HepG2 (cell line): ENCODE results near the gene CDR2L. TPM values are rescaled to one million over a fixed set of nuclear protein-coding genes. Genes with fewer than 3 reads are reported as not detected.

ENCODE experiments used
- AHR ChIP-seq: IDR thresholded peaks from 2 replicates; pipeline ENCODE4 v1.6.1; 2018; ENCODE audit warnings: missing genetic modification reagents, missing compliant biosample characterization
- ATF6 ChIP-seq: sonication (generic); formaldehyde crosslinking; conservative IDR thresholded peaks from 2 replicates; pipeline ENCODE4 v1.4.0; 2020; ENCODE audit warnings: missing genetic modification reagents
- EEA1 ChIP-seq: sonication (generic); formaldehyde crosslinking; IDR thresholded peaks from 2 replicates; pipeline ENCODE4 v1.5.1; 2020; ENCODE audit warnings: mild to moderate bottlenecking, missing genetic modification reagents, borderline replicate concordance
- HNRNPK ChIP-seq: fragments of 200-400 bp; formaldehyde crosslinking; IDR thresholded peaks from 2 replicates; pipeline ENCODE4 v1.6.1; 2018; ENCODE audit warnings: low read length, low read depth, moderate library complexity, mild to moderate bottlenecking; ENCODE audit not compliant: poor library complexity, severe bottlenecking
- KLF13 ChIP-seq: sonication (generic); formaldehyde crosslinking; IDR thresholded peaks from 2 replicates; pipeline ENCODE4 v1.4.0; 2020; ENCODE audit warnings: mild to moderate bottlenecking, missing genetic modification reagents
- KLF9 ChIP-seq: IDR thresholded peaks from 2 replicates; pipeline ENCODE4 v1.6.1; 2016; ENCODE audit warnings: low read depth
- NR1H2 ChIP-seq: sonication (generic); formaldehyde crosslinking; IDR thresholded peaks from 2 replicates; pipeline ENCODE4 v1.8.1; 2022; ENCODE audit warnings: low read depth, missing genetic modification reagents, borderline replicate concordance
- PAX8 ChIP-seq: sonication (generic); formaldehyde crosslinking; IDR thresholded peaks from 2 replicates; pipeline ENCODE4 v1.8.0; 2022; ENCODE audit warnings: mild to moderate bottlenecking, missing genetic modification reagents, borderline replicate concordance
- RXRA ChIP-seq: sonication (generic); formaldehyde crosslinking; IDR thresholded peaks from 2 replicates; pipeline ENCODE4 v1.5.1; 2020; ENCODE audit warnings: missing genetic modification reagents
- SAP130 ChIP-seq: IDR thresholded peaks from 2 replicates; pipeline ENCODE4 v1.6.1; 2016; ENCODE audit warnings: low read depth
- SUZ12 ChIP-seq: fragments of 150-350 bp; IDR thresholded peaks from 2 replicates; pipeline ENCODE4 v1.6.1; 2014; ENCODE audit warnings: low read depth, low read length
- ZHX1 ChIP-seq: sonication (generic); formaldehyde crosslinking; IDR thresholded peaks from 2 replicates; pipeline ENCODE4 v1.8.1; 2022; ENCODE audit warnings: low read depth, mild to moderate bottlenecking, missing genetic modification reagents
- ZNF101 ChIP-seq: sonication (generic); formaldehyde crosslinking; IDR thresholded peaks from 2 replicates; pipeline ENCODE4 v1.4.0; 2020; ENCODE audit warnings: mild to moderate bottlenecking, low read depth, missing genetic modification reagents, borderline replicate concordance
- ZNF850 ChIP-seq: sonication (generic); formaldehyde crosslinking; conservative IDR thresholded peaks from 2 replicates; pipeline ENCODE4 v1.9.0; 2021; ENCODE audit warnings: mild to moderate bottlenecking, missing genetic modification reagents
- polyA plus RNA-seq, 8 experiments: library from polyadenylated mRNA; depleted of rRNA in 3 of 8; stranded (reverse) in 7 of 8; unstranded in 1 of 8; fragments of >200 nt; fragmentation: Illumina TruSeq in 4 of 8; extraction: Trizol in 4 of 8; gene quantifications; 2 replicates each; pipeline versions ENCODE4 v1.2.1 to v1.2.3, GENCODE V29; 2011 to 2016; ENCODE audit warnings: low read depth in 4 of 8, missing spikeins in 1 of 8, mixed read lengths in 1 of 8; ENCODE audit not compliant: insufficient read depth in 1 of 8
- total RNA-seq, 5 experiments: library from RNA; depleted of rRNA; stranded (reverse); fragments of >200 nt; fragmentation: Illumina TruSeq; extraction: Trizol; gene quantifications; 2 replicates each; pipeline ENCODE4 v1.2.3, GENCODE V29; 2016; ENCODE audit warnings: low read depth in 1 of 5
- TF ChIP-seq, protein P1 (sequence below): sonication (generic); formaldehyde crosslinking; IDR thresholded peaks from 2 replicates; pipeline ENCODE4 v1.8.0; 2022; ENCODE audit warnings: mild to moderate bottlenecking, missing genetic modification reagents, moderate library complexity
- TF ChIP-seq, protein P2 (sequence below): sonication (generic); formaldehyde crosslinking; conservative IDR thresholded peaks from 2 replicates; pipeline ENCODE4 v1.4.0; 2020; ENCODE audit warnings: missing genetic modification reagents
- TF ChIP-seq, protein P3 (sequence below): sonication (generic); formaldehyde crosslinking; IDR thresholded peaks from 2 replicates; pipeline ENCODE4 v1.5.0; 2020; ENCODE audit warnings: mild to moderate bottlenecking, missing genetic modification reagents
- TF ChIP-seq, protein P4 (sequence below): sonication (generic); formaldehyde crosslinking; conservative IDR thresholded peaks from 2 replicates; pipeline ENCODE4 v1.8.0; 2022; ENCODE audit warnings: low read depth, missing genetic modification reagents

The CDR2L gene
- total and polyA plus RNA-seq, 2 of the 13 experiments (the other 11 are each of a cell fraction or from before 2014, with no cell fraction given): 1.9 to 2.1 TPM

GRCh38 chr17:75012346-75013091, 25.1 kb downstream of the CDR2L start, which contains the start of gene MRPL58 (continued):
- TF ChIP-seq, protein P1, sequence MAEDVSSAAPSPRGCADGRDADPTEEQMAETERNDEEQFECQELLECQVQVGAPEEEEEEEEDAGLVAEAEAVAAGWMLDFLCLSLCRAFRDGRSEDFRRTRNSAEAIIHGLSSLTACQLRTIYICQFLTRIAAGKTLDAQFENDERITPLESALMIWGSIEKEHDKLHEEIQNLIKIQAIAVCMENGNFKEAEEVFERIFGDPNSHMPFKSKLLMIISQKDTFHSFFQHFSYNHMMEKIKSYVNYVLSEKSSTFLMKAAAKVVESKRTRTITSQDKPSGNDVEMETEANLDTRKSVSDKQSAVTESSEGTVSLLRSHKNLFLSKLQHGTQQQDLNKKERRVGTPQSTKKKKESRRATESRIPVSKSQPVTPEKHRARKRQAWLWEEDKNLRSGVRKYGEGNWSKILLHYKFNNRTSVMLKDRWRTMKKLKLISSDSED (CRISPR knock-in tag): peak; percentile 90; the same call in 1 of the 2 replicates
- peak; percentile 94; the same call in 1 of the 2 replicates for TF ChIP-seq EEA1 (CRISPR knock-in tag)
- TF ChIP-seq PAX8: peak; percentile 80
- TF ChIP-seq, protein P2, sequence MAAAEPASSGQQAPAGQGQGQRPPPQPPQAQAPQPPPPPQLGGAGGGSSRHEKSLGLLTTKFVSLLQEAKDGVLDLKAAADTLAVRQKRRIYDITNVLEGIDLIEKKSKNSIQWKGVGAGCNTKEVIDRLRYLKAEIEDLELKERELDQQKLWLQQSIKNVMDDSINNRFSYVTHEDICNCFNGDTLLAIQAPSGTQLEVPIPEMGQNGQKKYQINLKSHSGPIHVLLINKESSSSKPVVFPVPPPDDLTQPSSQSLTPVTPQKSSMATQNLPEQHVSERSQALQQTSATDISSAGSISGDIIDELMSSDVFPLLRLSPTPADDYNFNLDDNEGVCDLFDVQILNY: peak; percentile 91
- no peak for TF ChIP-seq KLF9
- peak; percentile 90; the same call in 1 of the 2 replicates for TF ChIP-seq ZNF850 (CRISPR knock-in tag)
- TF ChIP-seq HNRNPK: peak; percentile 76
- TF ChIP-seq AHR: peak; percentile 98
- 0 out of 2 replicates have a peak, but pooled peaks have one; percentile 15 for TF ChIP-seq SUZ12
- TF ChIP-seq ATF6: peak; percentile 76; the same call in 1 of the 2 replicates
- peak; percentile 92 for TF ChIP-seq RXRA (CRISPR knock-in tag)
- no peak; the same call in 1 of the 2 replicates for TF ChIP-seq ZNF101 (CRISPR knock-in tag)
- TF ChIP-seq, protein P3, sequence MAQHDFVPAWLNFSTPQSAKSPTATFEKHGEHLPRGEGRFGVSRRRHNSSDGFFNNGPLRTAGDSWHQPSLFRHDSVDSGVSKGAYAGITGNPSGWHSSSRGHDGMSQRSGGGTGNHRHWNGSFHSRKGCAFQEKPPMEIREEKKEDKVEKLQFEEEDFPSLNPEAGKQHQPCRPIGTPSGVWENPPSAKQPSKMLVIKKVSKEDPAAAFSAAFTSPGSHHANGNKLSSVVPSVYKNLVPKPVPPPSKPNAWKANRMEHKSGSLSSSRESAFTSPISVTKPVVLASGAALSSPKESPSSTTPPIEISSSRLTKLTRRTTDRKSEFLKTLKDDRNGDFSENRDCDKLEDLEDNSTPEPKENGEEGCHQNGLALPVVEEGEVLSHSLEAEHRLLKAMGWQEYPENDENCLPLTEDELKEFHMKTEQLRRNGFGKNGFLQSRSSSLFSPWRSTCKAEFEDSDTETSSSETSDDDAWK (CRISPR knock-in tag): no peak
- TF ChIP-seq NR1H2 (CRISPR knock-in tag): peak; percentile 73; the same call in 1 of the 2 replicates
- peak; percentile 95 for TF ChIP-seq KLF13
- TF ChIP-seq, protein P4, sequence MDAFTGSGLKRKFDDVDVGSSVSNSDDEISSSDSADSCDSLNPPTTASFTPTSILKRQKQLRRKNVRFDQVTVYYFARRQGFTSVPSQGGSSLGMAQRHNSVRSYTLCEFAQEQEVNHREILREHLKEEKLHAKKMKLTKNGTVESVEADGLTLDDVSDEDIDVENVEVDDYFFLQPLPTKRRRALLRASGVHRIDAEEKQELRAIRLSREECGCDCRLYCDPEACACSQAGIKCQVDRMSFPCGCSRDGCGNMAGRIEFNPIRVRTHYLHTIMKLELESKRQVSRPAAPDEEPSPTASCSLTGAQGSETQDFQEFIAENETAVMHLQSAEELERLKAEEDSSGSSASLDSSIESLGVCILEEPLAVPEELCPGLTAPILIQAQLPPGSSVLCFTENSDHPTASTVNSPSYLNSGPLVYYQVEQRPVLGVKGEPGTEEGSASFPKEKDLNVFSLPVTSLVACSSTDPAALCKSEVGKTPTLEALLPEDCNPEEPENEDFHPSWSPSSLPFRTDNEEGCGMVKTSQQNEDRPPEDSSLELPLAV (CRISPR knock-in tag): no peak
- TF ChIP-seq ZHX1 (CRISPR knock-in tag): peak; percentile 93
- peak; percentile 96 for TF ChIP-seq SAP130
